Measurements from ENCODE around the gene GPX2.
"Not testable (repeated sequence)": the region's sequence is repeated elsewhere in the genome, so short reads cannot be mapped to it uniquely, and the experiment has no call there.

Gene GPX2

GRCh38 chr14:64938972-64939816 is 3.4 kb downstream of the GPX2 start:
- DNase-seq, result peak; percentile 73

- peak; percentile 51 for DNase-seq
Observed at GRCh38 chr14:64937821-64938193, 4.7 kb downstream of the GPX2 start.

- DNase-seq, result no peak
Observed at GRCh38 chr14:64937171-64937820, 5.2 kb downstream of the GPX2 start.

GRCh38 chr14:64935508-64935907 is 7.0 kb downstream of the GPX2 start:
- DNase-seq, result no peak

- DNase-seq, result no peak
Observed at GRCh38 chr14:64934338-64934929, 8.1 kb downstream of the GPX2 start.

- DNase-seq, result no peak
Observed at GRCh38 chr14:64932231-64932630, 10.3 kb downstream of the GPX2 start.

GRCh38 chr14:64931123-64931522 is 11.4 kb downstream of the GPX2 start:
- no peak for DNase-seq

- no peak for DNase-seq
Observed at GRCh38 chr14:64930085-64930843, 12.3 kb downstream of the GPX2 start.

GRCh38 chr14:64929014-64929359 is 13.6 kb downstream of the GPX2 start:
- no peak for DNase-seq

GRCh38 chr14:64928239-64929013 is 14.1 kb downstream of the GPX2 start:
- no peak for DNase-seq

- no peak for DNase-seq
Observed at GRCh38 chr14:64927031-64927430, 15.5 kb downstream of the GPX2 start.

GRCh38 chr14:64926398-64926995 is 16.0 kb downstream of the GPX2 start:
- DNase-seq, result no peak

GRCh38 chr14:64923015-64923414 is 19.5 kb downstream of the GPX2 start:
- DNase-seq, result no peak

GRCh38 chr14:64920465-64920864 is 22.1 kb downstream of the GPX2 start:
- no peak for DNase-seq

- no peak for DNase-seq
Observed at GRCh38 chr14:64919618-64920017, 22.9 kb downstream of the GPX2 start.

GRCh38 chr14:64919215-64919614 is 23.3 kb downstream of the GPX2 start:
- no peak for DNase-seq

- no peak for DNase-seq
Observed at GRCh38 chr14:64918216-64918615, 24.3 kb downstream of the GPX2 start.

GRCh38 chr14:64915797-64916196 is 26.7 kb downstream of the GPX2 start:
- no peak for DNase-seq

GRCh38 chr14:64915029-64915424 is 27.5 kb downstream of the GPX2 start:
- DNase-seq, result no peak

- peak; percentile 99 for DNase-seq
Observed at GRCh38 chr14:64914237-64915028, 28.1 kb downstream of the GPX2 start, which contains the start of gene CHURC1. Gene CHURC1, plus strand, starts transcription at chr14:64914455. Its CDS starts 41 bp downstream, at chr14:64914496.

- not testable (repeated sequence) for DNase-seq
Observed at GRCh38 chr14:64913477-64913876, 29.1 kb downstream of the GPX2 start.
